Endothelial cell of umbilical vein (primary cell): ENCODE data around the gene OMA1.
A peak's percentile ranks its signal among the peaks of the same experiment; 100 is the strongest.

Experiments used
- CTCF ChIP-seq, 2 donors: IDR thresholded peaks; 1 replicate in 1 of 2; 2 replicates in 1 of 2; pipeline ENCODE4 v1.5.1; 2011; ENCODE audit warnings: low read length in 2 of 2, mild to moderate bottlenecking in 2 of 2, moderate library complexity in 2 of 2, control low read depth in 1 of 2, inconsistent platforms in 1 of 2, low read depth in 1 of 2; ENCODE audit not compliant: insufficient read depth in 1 of 2; ENCODE audit errors: extremely low read depth in 1 of 2
- EZH2 ChIP-seq: IDR thresholded peaks from 2 replicates; pipeline ENCODE4 v1.6.1; 2012; ENCODE audit warnings: borderline replicate concordance, low read depth, mild to moderate bottlenecking, moderate library complexity, low read length, inconsistent platforms; ENCODE audit not compliant: severe bottlenecking
- GATA2 ChIP-seq: IDR thresholded peaks from 2 replicates; pipeline ENCODE4 v1.7.0; 2011; ENCODE audit warnings: low read depth, mild to moderate bottlenecking, moderate library complexity, mixed read lengths, low read length; ENCODE audit not compliant: insufficient read length, insufficient read depth
- JUN ChIP-seq: IDR thresholded peaks from 2 replicates; pipeline ENCODE4 v1.6.1; 2011; ENCODE audit warnings: borderline replicate concordance, low read depth; ENCODE audit not compliant: insufficient read length, insufficient read depth
- MYC ChIP-seq: IDR thresholded peaks from one replicate; pipeline ENCODE4 v1.6.1; 2011; ENCODE audit warnings: mild to moderate bottlenecking, low read depth, low read length
- POLR2A ChIP-seq: IDR thresholded peaks from 2 replicates; pipeline ENCODE4 v1.6.1; 2012; ENCODE audit warnings: low read depth, mild to moderate bottlenecking, control low read depth, low read length
- POLR2AphosphoS5 ChIP-seq: IDR thresholded peaks from 2 replicates; pipeline ENCODE4 v1.6.1; 2012; ENCODE audit warnings: low read depth, mild to moderate bottlenecking, control low read depth, low read length, moderate library complexity; ENCODE audit not compliant: insufficient read depth
- TF ChIP-seq, protein P1 (sequence below): IDR thresholded peaks from 2 replicates; pipeline ENCODE4 v1.6.1; 2011; ENCODE audit not compliant: insufficient read depth, insufficient read length

DNA sequence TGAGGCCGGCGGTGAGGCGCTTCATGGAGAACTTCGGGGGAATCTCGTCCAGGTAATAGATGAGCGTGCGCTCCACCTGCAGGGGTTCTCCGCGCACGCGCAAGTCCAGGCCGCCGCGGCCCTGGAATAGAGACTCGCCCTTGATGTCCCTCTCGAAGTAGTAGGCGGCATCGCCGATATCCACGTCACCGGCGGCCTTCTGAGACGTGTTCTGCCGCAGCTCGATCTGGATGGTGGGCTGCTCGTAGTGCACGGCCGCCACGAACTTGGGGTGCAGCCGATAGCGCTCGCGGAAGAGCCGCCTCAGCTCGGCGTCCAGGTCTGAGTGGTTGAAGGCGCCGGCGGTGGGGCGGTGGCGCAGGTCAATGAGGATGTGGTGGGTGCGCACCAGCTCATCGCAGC, 29.8 kb upstream of the OMA1 start:
- TF ChIP-seq CTCF (IDR thresholded peaks at IDR 0.05; ENCODE audit: extremely low read depth in 1 of 2, insufficient read depth in 1 of 2, low read depth in 1 of 2, low read length in 2 of 2): no peak
- no peak for TF ChIP-seq POLR2A
- TF ChIP-seq, protein P1, sequence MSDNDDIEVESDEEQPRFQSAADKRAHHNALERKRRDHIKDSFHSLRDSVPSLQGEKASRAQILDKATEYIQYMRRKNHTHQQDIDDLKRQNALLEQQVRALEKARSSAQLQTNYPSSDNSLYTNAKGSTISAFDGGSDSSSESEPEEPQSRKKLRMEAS: no peak
- no peak for TF ChIP-seq JUN
- peak; percentile 68 for TF ChIP-seq EZH2
- no peak for TF ChIP-seq GATA2
- no peak for TF ChIP-seq POLR2AphosphoS5
- TF ChIP-seq MYC: no peak
